ENCODE measurements around the gene MTHFR. TPM values are rescaled to one million over a fixed set of nuclear protein-coding genes. Genes with fewer than 3 reads are reported as not detected.

Gene MTHFR
- total and polyA plus RNA-seq, 8 donors: 9.6 to 19.1 (median 15.6) TPM

GRCh38 chr1:11838349-11839272, 32.8 kb upstream of the MTHFR start:
- no peak for FAIRE-seq
- Histone ChIP-seq H3K9me3 (no peaks in the 10 kb centered on the region), H3K27me3 (no peaks in the 10 kb centered on the region), H3K4me1 (no peaks in the 10 kb centered on the region), H3K27ac (no peak overlapping the region), H3K4me3 (no peak overlapping the region), H3K36me3 (peaks cover 8 to 79% (median 30%) of the 10 kb centered on the region in 3 donors)
- DNase-seq: peak; percentile 35 to 90 (median 72)
- WGBS, 2 donors: 56 to 62% methylated on average over 40 of the region's 40 CpGs
- ATAC-seq: peak; percentile 87 to 96 (median 92)
- TF ChIP-seq CTCF (IDR thresholded peaks at IDR 0.05): peak; percentile 79 to 93 (median 92)
- intact Hi-C loops (cut with DNase I): loop anchor here in 2 of 3 donors (5.0 to 10.0 kb wide), 3 partner anchors 59 to 146 kb away; partner anchors contain the start of gene MFN2 (in 1 of the 2)

DNA sequence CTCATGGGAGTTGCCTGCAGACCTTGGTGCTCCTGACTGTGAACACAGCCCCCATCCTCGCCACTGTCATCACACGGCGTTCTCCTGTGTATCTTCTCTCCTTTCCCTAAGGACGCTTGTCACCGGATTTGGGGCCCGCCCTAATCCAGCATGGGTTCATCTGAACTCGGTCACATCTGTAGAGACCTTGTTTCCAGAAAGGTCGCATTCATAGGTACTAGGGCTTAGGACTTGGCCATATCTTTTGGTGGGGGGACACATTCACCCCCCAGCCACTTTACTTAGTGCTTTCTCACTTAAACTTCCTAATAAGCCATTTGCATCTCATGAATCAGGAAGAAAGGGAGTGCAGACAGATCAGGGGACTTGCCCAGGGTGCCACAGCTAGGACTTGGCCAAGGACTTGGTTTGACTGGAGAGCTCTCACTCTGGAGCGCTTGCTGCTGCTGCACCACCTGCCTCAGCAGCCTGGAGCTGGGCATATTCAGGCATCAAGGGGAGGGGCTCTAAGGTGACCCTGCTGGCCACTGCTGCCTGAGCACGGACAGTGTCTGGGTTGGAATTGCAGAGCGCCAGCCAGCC, 32.1 kb upstream of the MTHFR start:
- Histone ChIP-seq H3K4me3 (no peak overlapping the region), H3K27me3 (no peaks in the 10 kb centered on the region), H3K27ac (no peak overlapping the region), H3K4me1 (no peaks in the 10 kb centered on the region), H3K9me3 (no peaks in the 10 kb centered on the region), H3K36me3 (peaks cover 8 to 81% (median 33%) of the 10 kb centered on the region in 3 donors)
- peak; percentile 3 to 20 (median 12) for ATAC-seq
- TF ChIP-seq CTCF (IDR thresholded peaks at IDR 0.05): no peak
- no peak for FAIRE-seq
- WGBS, 2 donors: 88 to 89% methylated on average over 11 of the region's 11 CpGs
- DNase-seq: no peak
- intact Hi-C loops (cut with DNase I): loop anchor here in 2 of 3 donors (5.0 to 10.0 kb wide), 3 partner anchors 59 to 147 kb away; partner anchors contain the start of gene MFN2 (in 1 of the 2)

DNA sequence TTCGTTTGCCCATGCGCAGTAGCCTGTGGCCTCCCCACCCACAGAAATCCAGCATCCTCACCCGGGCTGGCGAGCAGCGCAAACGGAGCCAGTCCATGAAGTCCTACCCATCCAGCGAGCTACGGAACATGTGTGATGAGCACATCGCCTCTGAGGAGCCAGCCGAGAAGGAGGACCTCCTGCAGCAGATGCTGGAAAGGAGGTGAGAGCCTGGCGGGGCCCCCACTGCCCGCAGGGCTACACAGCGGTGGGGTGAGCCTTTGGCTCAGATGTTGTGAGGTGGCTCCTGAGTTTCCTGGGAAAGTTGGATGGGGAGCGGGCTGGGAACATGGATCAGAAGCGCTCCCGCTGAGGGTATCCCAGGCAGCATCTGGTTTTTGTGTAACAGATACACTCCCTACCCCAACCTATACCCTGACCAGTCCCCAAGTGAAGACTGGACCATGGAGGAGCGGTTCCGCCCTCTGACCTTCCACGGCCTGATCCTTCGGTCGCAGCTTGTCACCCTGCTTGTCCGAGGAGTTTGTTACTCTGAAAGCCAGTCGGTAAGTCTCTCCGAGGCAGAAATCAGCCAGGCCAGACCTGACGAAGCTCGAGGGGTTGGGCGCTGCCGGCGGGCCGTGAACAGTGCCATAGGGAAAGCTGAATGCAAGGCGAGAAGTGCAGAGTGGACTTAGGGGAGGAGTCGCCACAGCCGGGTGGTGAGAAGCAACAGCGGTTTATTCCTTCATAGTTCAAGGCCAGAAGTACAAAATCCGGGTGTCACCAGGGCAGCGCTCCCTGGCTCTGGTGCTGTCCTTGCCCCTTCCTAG, 31.4 kb upstream of the MTHFR start:
- 87 to 89% methylated on average over 36 of the region's 36 CpGs for WGBS, 2 donors
- H3K9me3 ChIP-seq: no peaks in the 10 kb centered on the region
- no peak overlapping the region for H3K27ac ChIP-seq
- FAIRE-seq (no peak), ATAC-seq (no peak), DNase-seq (no peak)
- intact Hi-C loops (cut with DNase I): loop anchor here in 2 of 3 donors (5.0 to 10.0 kb wide), 3 partner anchors 60 to 148 kb away; partner anchors contain the start of gene MFN2 (in 1 of the 2)
- no peaks in the 10 kb centered on the region for H3K27me3 ChIP-seq
- H3K4me1 ChIP-seq: no peaks in the 10 kb centered on the region
- H3K36me3 ChIP-seq: peaks cover 8 to 81% (median 33%) of the 10 kb centered on the region in 3 donors
- no peak overlapping the region for H3K4me3 ChIP-seq
- TF ChIP-seq CTCF (IDR thresholded peaks at IDR 0.05): no peak

DNA sequence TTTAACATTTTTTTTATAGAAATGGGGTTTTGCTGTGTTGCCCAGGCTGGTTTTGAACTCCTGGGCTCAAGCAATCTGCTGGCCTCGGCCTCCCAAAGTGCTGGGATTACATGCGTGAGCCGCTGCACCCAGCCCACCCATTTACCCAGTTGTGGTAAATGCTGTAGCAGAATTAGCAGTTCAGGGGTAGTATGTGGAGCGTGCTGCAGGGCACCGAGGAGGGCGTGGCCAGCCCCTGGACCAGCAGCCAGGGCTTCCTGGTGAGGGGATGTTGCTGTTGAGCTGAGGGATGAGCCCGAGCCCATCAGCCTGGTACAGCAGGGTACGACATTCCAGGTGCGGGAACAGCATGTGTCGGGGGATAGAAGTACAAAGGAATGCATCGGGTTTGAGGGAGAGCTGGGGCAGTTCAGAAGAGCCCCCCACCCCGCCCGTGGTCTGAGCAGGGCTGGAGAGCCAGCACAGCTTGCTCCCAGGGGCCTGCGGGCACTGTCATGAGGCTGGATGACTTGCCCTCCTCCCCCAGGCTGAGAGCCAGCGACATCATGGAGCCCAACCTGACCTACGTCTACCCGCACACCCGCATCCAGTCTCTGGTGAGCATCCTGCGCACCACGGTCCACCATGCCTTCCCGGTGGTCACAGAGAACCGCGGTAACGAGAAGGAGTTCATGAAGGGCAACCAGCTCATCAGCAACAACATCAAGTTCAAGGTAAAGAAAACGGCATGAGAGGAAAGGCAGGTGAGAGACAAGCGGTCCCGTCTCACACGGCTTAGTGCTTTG, 29.9 kb upstream of the MTHFR start:
- H3K4me3 ChIP-seq: no peak overlapping the region
- TF ChIP-seq CTCF (IDR thresholded peaks at IDR 0.05): no peak

More for the DNA sequence above, 29.9 kb upstream of the MTHFR start:
- ATAC-seq (no peak), DNase-seq (no peak), FAIRE-seq (no peak)
- WGBS, 2 donors: 87 to 93% methylated on average over 26 to 28 of the region's 28 CpGs
- Histone ChIP-seq H3K27me3 (no peaks in the 10 kb centered on the region), H3K36me3 (peaks cover 8 to 69% (median 27%) of the 10 kb centered on the region in 3 donors), H3K4me1 (no peaks in the 10 kb centered on the region), H3K27ac (no peak overlapping the region), H3K9me3 (no peaks in the 10 kb centered on the region)
- intact Hi-C loops (cut with DNase I): loop anchor here in 2 of 3 donors (5.0 to 10.0 kb wide), 3 partner anchors 62 to 149 kb away; partner anchors contain the start of gene MFN2 (in 1 of the 2)
